ENCODE results near the gene PAOX.

DNA sequence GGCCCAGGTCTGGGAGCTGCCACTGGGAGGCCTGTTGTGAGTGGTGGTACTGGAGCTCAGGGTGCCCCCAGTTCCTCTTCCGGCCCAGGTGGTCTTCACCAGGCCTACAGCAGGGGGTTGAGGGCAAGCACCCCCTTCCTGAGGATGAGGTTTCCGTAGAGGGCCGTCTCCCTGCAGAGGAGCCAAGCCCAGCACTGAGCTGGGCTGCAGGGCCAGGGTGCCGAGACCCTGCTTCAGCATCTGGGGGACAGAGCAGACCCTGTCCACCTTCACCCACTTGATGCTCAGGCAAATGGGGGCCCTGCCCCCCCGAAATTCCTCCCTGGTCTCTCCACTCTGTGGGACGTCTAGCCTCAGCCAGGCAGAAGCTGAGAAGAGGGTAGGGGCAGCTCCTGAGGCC is 23.8 kb upstream of the PAOX start:
- TF ChIP-seq POLR2AphosphoS5 (IDR thresholded peaks at IDR 0.05; ENCODE audit: insufficient read depth in 1 of 2, low read depth in 1 of 2) (no peak), POLR2A (IDR thresholded peaks at IDR 0.05) (no peak)
- TF ChIP-seq, protein P1, sequence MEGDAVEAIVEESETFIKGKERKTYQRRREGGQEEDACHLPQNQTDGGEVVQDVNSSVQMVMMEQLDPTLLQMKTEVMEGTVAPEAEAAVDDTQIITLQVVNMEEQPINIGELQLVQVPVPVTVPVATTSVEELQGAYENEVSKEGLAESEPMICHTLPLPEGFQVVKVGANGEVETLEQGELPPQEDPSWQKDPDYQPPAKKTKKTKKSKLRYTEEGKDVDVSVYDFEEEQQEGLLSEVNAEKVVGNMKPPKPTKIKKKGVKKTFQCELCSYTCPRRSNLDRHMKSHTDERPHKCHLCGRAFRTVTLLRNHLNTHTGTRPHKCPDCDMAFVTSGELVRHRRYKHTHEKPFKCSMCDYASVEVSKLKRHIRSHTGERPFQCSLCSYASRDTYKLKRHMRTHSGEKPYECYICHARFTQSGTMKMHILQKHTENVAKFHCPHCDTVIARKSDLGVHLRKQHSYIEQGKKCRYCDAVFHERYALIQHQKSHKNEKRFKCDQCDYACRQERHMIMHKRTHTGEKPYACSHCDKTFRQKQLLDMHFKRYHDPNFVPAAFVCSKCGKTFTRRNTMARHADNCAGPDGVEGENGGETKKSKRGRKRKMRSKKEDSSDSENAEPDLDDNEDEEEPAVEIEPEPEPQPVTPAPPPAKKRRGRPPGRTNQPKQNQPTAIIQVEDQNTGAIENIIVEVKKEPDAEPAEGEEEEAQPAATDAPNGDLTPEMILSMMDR (IDR thresholded peaks at IDR 0.05) = no peak
